Gastroesophageal sphincter (tissue), 3 donors: ENCODE measurements around the gene CLCNKB.

ENCODE experiments used
- CTCF ChIP-seq, 4 experiments: fragments of 200-600 bp in 2 of 4; fragments of 450-650 bp in 2 of 4; sonication (generic) in 1 of 4; IDR thresholded peaks; one replicate each; pipeline ENCODE4 v1.5.1; 2017 to 2019; ENCODE audit warnings: antibody characterized with exemption in 4 of 4, mild to moderate bottlenecking in 2 of 4, moderate library complexity in 2 of 4
- POLR2A ChIP-seq, 2 donors: fragments of 450-650 bp; IDR thresholded peaks; one replicate each; pipeline ENCODE4 v1.6.1; 2017; ENCODE audit warnings: antibody characterized with exemption in 2 of 2, mild to moderate bottlenecking in 2 of 2, moderate library complexity in 1 of 2
- POLR2AphosphoS5 ChIP-seq: sonication (generic); formaldehyde crosslinking; IDR thresholded peaks from one replicate; pipeline ENCODE4 v1.6.1; 2017; ENCODE audit warnings: antibody characterized with exemption

- TF ChIP-seq POLR2AphosphoS5 (no peak), CTCF (IDR thresholded peaks at IDR 0.05) (no peak), POLR2A (IDR thresholded peaks at IDR 0.05) (no peak)
These were observed 49.4 kb downstream of the CLCNKB start for GRCh38 chr1:16092923-16093511.
